Central memory CD8-positive, alpha-beta T cell (primary cell): ENCODE measurements around the gene SENP5.
"Not testable (repeated sequence)": the region's sequence is repeated elsewhere in the genome, so short reads cannot be mapped to it uniquely, and the experiment has no call there.

Source experiments
- ATAC-seq: fragments of 150-1000 bp; cut with Tn5 transposase; replicated peaks from 2 replicates; pipeline ENCODE4 v1.10.0; 2022; ENCODE audit warnings: mild to moderate bottlenecking, moderate FRiP score, moderate number of reproducible peaks; ENCODE audit not compliant: poor library complexity, severe bottlenecking; ENCODE audit errors: extremely low read depth
- DNase-seq, 2 donors: peaks; one replicate each; pipeline ENCODE4 v3.0.0; 2021; ENCODE audit warnings: low spot score in 2 of 2
- H3K27ac Mint-ChIP-seq: one replicate; pipeline ENCODE4 v1.8.0; 2022; ENCODE audit warnings: low read depth, mild to moderate bottlenecking, moderate library complexity, mixed read lengths
- H3K27me3 Mint-ChIP-seq: one replicate; pipeline ENCODE4 v1.8.0; 2022; ENCODE audit warnings: mixed read lengths
- H3K36me3 Mint-ChIP-seq: one replicate; pipeline ENCODE4 v1.8.0; 2022; ENCODE audit warnings: mild to moderate bottlenecking, moderate library complexity, mixed read lengths; ENCODE audit not compliant: insufficient read depth
- H3K4me1 Mint-ChIP-seq: one replicate; pipeline ENCODE4 v1.8.0; 2022; ENCODE audit warnings: mixed read lengths
- H3K4me3 Mint-ChIP-seq: one replicate; pipeline ENCODE4 v1.8.0; 2022; ENCODE audit warnings: mild to moderate bottlenecking, moderate library complexity, mixed read lengths
- H3K9me3 Mint-ChIP-seq: one replicate; pipeline ENCODE4 v1.8.0; 2022; ENCODE audit warnings: mixed read lengths

SENP5 gene

GRCh38 chr3:196848375-196848774, 19.3 kb upstream of the SENP5 start:
- H3K27me3 Mint-ChIP-seq, result peaks cover 38% of the 10 kb centered on the region
- not testable (repeated sequence) for H3K36me3 Mint-ChIP-seq, ATAC-seq, H3K9me3 Mint-ChIP-seq, H3K4me1 Mint-ChIP-seq, H3K4me3 Mint-ChIP-seq, H3K27ac Mint-ChIP-seq, DNase-seq

- Mint-ChIP-seq H3K36me3 (peaks cover 2% of the 10 kb centered on the region), H3K4me3 (no peak overlapping the region), H3K4me1 (no peaks in the 10 kb centered on the region), H3K27me3 (peaks cover 34% of the 10 kb centered on the region), H3K27ac (no peak overlapping the region), H3K9me3 (no peaks in the 10 kb centered on the region)
- DNase-seq (no peak), ATAC-seq (no peak)
Observed at GRCh38 chr3:196849180-196849741, 18.5 kb upstream of the SENP5 start.

- not testable (repeated sequence) for H3K4me1 Mint-ChIP-seq, H3K27ac Mint-ChIP-seq, DNase-seq, ATAC-seq, H3K27me3 Mint-ChIP-seq, H3K4me3 Mint-ChIP-seq, H3K9me3 Mint-ChIP-seq
- H3K36me3 Mint-ChIP-seq, result peaks cover 10% of the 10 kb centered on the region
Observed at GRCh38 chr3:196863000-196863399, 4.7 kb upstream of the SENP5 start.

GRCh38 chr3:196867155-196867506, 589 bp upstream of the SENP5 start:
- DNase-seq, result no peak
- no peak for ATAC-seq

GRCh38 chr3:196868297-196868661, 559 bp downstream of the SENP5 start:
- Mint-ChIP-seq H3K27ac (peak overlapping the region; percentile 93), H3K27me3 (no peaks in the 10 kb centered on the region), H3K4me3 (peak overlapping the region; percentile 95), H3K9me3 (no peaks in the 10 kb centered on the region), H3K36me3 (peaks cover 19% of the 10 kb centered on the region), H3K4me1 (peaks cover 11% of the 10 kb centered on the region)
- ATAC-seq (peak; percentile 17), DNase-seq (peak in 1 of 2 donors; percentile 9)

More at GRCh38 chr3:196867155-196867506, 589 bp upstream of the SENP5 start:
- Mint-ChIP-seq H3K36me3 (peaks cover 19% of the 10 kb centered on the region), H3K4me1 (peaks cover 9% of the 10 kb centered on the region), H3K27ac (peak overlapping the region; percentile 93), H3K4me3 (peak overlapping the region; percentile 95), H3K9me3 (no peaks in the 10 kb centered on the region), H3K27me3 (no peaks in the 10 kb centered on the region)

GRCh38 chr3:196872316-196872715, 4.6 kb downstream of the SENP5 start:
- Mint-ChIP-seq H3K9me3 (no peaks in the 10 kb centered on the region), H3K36me3 (peaks cover 14% of the 10 kb centered on the region), H3K4me3 (no peak overlapping the region), H3K4me1 (peaks cover 24% of the 10 kb centered on the region), H3K27ac (no peak overlapping the region), H3K27me3 (no peaks in the 10 kb centered on the region)
- ATAC-seq, result no peak
- no peak for DNase-seq

- H3K36me3 Mint-ChIP-seq, DNase-seq, H3K4me3 Mint-ChIP-seq, H3K27me3 Mint-ChIP-seq, H3K9me3 Mint-ChIP-seq, H3K27ac Mint-ChIP-seq, ATAC-seq: not testable (repeated sequence)
- H3K4me1 Mint-ChIP-seq, result peaks cover 41% of the 10 kb centered on the region
Observed at GRCh38 chr3:196874511-196875094, 6.9 kb downstream of the SENP5 start.

- Mint-ChIP-seq H3K36me3 (peaks cover 10% of the 10 kb centered on the region), H3K27ac (no peak overlapping the region), H3K4me1 (peaks cover 41% of the 10 kb centered on the region), H3K4me3 (no peak overlapping the region), H3K9me3 (no peaks in the 10 kb centered on the region), H3K27me3 (no peaks in the 10 kb centered on the region)
- ATAC-seq, result no peak
- no peak for DNase-seq
Observed at GRCh38 chr3:196875258-196875657, 7.5 kb downstream of the SENP5 start.

- H3K4me3 Mint-ChIP-seq, result no peak overlapping the region
- no peaks in the 10 kb centered on the region for H3K27me3 Mint-ChIP-seq
- ATAC-seq (no peak), DNase-seq (no peak)
- H3K4me1 Mint-ChIP-seq, result peaks cover 27% of the 10 kb centered on the region
- no peak overlapping the region for H3K27ac Mint-ChIP-seq
- H3K9me3 Mint-ChIP-seq, result no peaks in the 10 kb centered on the region
- H3K36me3 Mint-ChIP-seq, result peaks cover 28% of the 10 kb centered on the region
Observed at GRCh38 chr3:196883361-196883760, 15.6 kb downstream of the SENP5 start.

- Mint-ChIP-seq H3K9me3 (no peaks in the 10 kb centered on the region), H3K4me1 (peaks cover 31% of the 10 kb centered on the region), H3K27ac (no peak overlapping the region), H3K27me3 (no peaks in the 10 kb centered on the region), H3K4me3 (no peak overlapping the region), H3K36me3 (peaks cover 28% of the 10 kb centered on the region)
- ATAC-seq, result no peak
- DNase-seq, result no peak
Observed at GRCh38 chr3:196886144-196886543, 18.4 kb downstream of the SENP5 start.

GRCh38 chr3:196889844-196890708, 22.4 kb downstream of the SENP5 start:
- no peak overlapping the region for H3K4me3 Mint-ChIP-seq
- ATAC-seq (no peak), DNase-seq (no peak)
- H3K27me3 Mint-ChIP-seq, result no peaks in the 10 kb centered on the region
- peaks cover 22% of the 10 kb centered on the region for H3K4me1 Mint-ChIP-seq
- H3K36me3 Mint-ChIP-seq, result peaks cover 26% of the 10 kb centered on the region
- no peaks in the 10 kb centered on the region for H3K9me3 Mint-ChIP-seq
- H3K27ac Mint-ChIP-seq, result peak overlapping the region; percentile 63

GRCh38 chr3:196894557-196895295, 27.0 kb downstream of the SENP5 start:
- peaks cover 18% of the 10 kb centered on the region for H3K36me3 Mint-ChIP-seq
- no peak overlapping the region for H3K27ac Mint-ChIP-seq
- no peak overlapping the region for H3K4me3 Mint-ChIP-seq
- H3K9me3 Mint-ChIP-seq, result no peaks in the 10 kb centered on the region
- no peaks in the 10 kb centered on the region for H3K27me3 Mint-ChIP-seq
- H3K4me1 Mint-ChIP-seq, result peaks cover 13% of the 10 kb centered on the region
- ATAC-seq (no peak), DNase-seq (no peak)
